HepG2 (cell line): Measurements from ENCODE around the gene VPS26B. TPM values are rescaled to one million over a fixed set of nuclear protein-coding genes. Genes with fewer than 3 reads are reported as not detected.

Experiments used
- ARNT ChIP-seq: fragments of 450-650 bp; IDR thresholded peaks from 2 replicates; pipeline ENCODE4 v1.6.1; 2017
- CEBPB ChIP-seq: IDR thresholded peaks from 2 replicates; pipeline ENCODE4 v1.6.1; 2011; ENCODE audit warnings: low read depth, low read length, improper control_type of control experiment, borderline replicate concordance
- GATA4 ChIP-seq: sonication (generic); IDR thresholded peaks from 2 replicates; pipeline ENCODE4 v1.6.1; 2016; ENCODE audit warnings: antibody characterized with exemption, low read depth, borderline replicate concordance
- GLI4 ChIP-seq: sonication (generic); formaldehyde crosslinking; IDR thresholded peaks from 2 replicates; pipeline ENCODE4 v1.5.1; 2020; ENCODE audit warnings: missing genetic modification reagents, mild to moderate bottlenecking, moderate library complexity, borderline replicate concordance
- HES4 ChIP-seq: sonication (generic); formaldehyde crosslinking; IDR thresholded peaks from 2 replicates; pipeline ENCODE4 v1.9.0; 2021; ENCODE audit warnings: mild to moderate bottlenecking, missing genetic modification reagents, borderline replicate concordance
- HOXA3 ChIP-seq: sonication (generic); formaldehyde crosslinking; IDR thresholded peaks from 2 replicates; pipeline ENCODE4 v1.5.0; 2020; ENCODE audit warnings: missing genetic modification reagents
- HOXA9 ChIP-seq: sonication (generic); formaldehyde crosslinking; IDR thresholded peaks from 2 replicates; pipeline ENCODE4 v1.8.1; 2022; ENCODE audit warnings: missing genetic modification reagents, mild to moderate bottlenecking, moderate library complexity, borderline replicate concordance
- JUND ChIP-seq: sonication (generic); formaldehyde crosslinking; IDR thresholded peaks from 2 replicates; pipeline ENCODE4 v1.8.0; 2022; ENCODE audit warnings: mild to moderate bottlenecking, missing genetic modification reagents
- KDM5B ChIP-seq: sonication (generic); formaldehyde crosslinking; IDR thresholded peaks from 2 replicates; pipeline ENCODE4 v1.4.0; 2020; ENCODE audit warnings: missing genetic modification reagents, mild to moderate bottlenecking, borderline replicate concordance
- MBNL3 ChIP-seq: fragments of 250-450 bp; sonication (Bioruptor Pico); conservative IDR thresholded peaks from 2 replicates; pipeline ENCODE4 v1.8.0; 2022; ENCODE audit warnings: mild to moderate bottlenecking, inconsistent platforms
- MED13 ChIP-seq: sonication (generic); formaldehyde crosslinking; IDR thresholded peaks from 2 replicates; pipeline ENCODE4 v1.5.0; 2020; ENCODE audit warnings: missing genetic modification reagents
- RXRB ChIP-seq: IDR thresholded peaks from 2 replicates; pipeline ENCODE4 v1.6.1; 2016; ENCODE audit warnings: borderline replicate concordance, missing genetic modification reagents, missing compliant biosample characterization
- YEATS4 ChIP-seq: sonication (generic); formaldehyde crosslinking; IDR thresholded peaks from 2 replicates; pipeline ENCODE4 v1.4.0; 2020; ENCODE audit warnings: missing genetic modification reagents, borderline replicate concordance
- ZBTB42 ChIP-seq: sonication (generic); formaldehyde crosslinking; IDR thresholded peaks from 2 replicates; pipeline ENCODE4 v1.5.0; 2020; ENCODE audit warnings: mild to moderate bottlenecking, missing genetic modification reagents
- ZFP37 ChIP-seq: sonication (generic); formaldehyde crosslinking; IDR thresholded peaks from 2 replicates; pipeline ENCODE4 v1.4.0; 2020; ENCODE audit warnings: missing genetic modification reagents, borderline replicate concordance
- ZMYM4 ChIP-seq: sonication (generic); formaldehyde crosslinking; IDR thresholded peaks from 2 replicates; pipeline ENCODE4 v1.8.1; 2023; ENCODE audit warnings: mild to moderate bottlenecking, missing genetic modification reagents
- ZNF160 ChIP-seq: sonication (generic); formaldehyde crosslinking; IDR thresholded peaks from 2 replicates; pipeline ENCODE4 v1.8.0; 2022; ENCODE audit warnings: mild to moderate bottlenecking, inconsistent platforms, missing genetic modification reagents
- ZNF292 ChIP-seq: sonication (generic); formaldehyde crosslinking; IDR thresholded peaks from 2 replicates; pipeline ENCODE4 v1.8.1; 2022; ENCODE audit warnings: mild to moderate bottlenecking, low read depth, missing genetic modification reagents, borderline replicate concordance
- ZNF34 ChIP-seq: sonication (generic); formaldehyde crosslinking; IDR thresholded peaks from 2 replicates; pipeline ENCODE4 v1.4.0; 2020; ENCODE audit warnings: mild to moderate bottlenecking, missing genetic modification reagents, borderline replicate concordance
- ZNF350 ChIP-seq: sonication (generic); formaldehyde crosslinking; IDR thresholded peaks from 2 replicates; pipeline ENCODE4 v1.4.0; 2020; ENCODE audit warnings: mild to moderate bottlenecking, low read depth, missing genetic modification reagents, borderline replicate concordance
- ZNF354B ChIP-seq: sonication (generic); formaldehyde crosslinking; IDR thresholded peaks from 2 replicates; pipeline ENCODE4 v1.8.0; 2022; ENCODE audit warnings: mild to moderate bottlenecking, missing genetic modification reagents
- ZNF879 ChIP-seq: sonication (generic); formaldehyde crosslinking; IDR thresholded peaks from 2 replicates; pipeline ENCODE4 v1.8.1; 2023; ENCODE audit warnings: missing genetic modification reagents
- polyA plus RNA-seq, 8 experiments: library from polyadenylated mRNA; depleted of rRNA in 3 of 8; stranded (reverse) in 7 of 8; unstranded in 1 of 8; fragments of >200 nt; fragmentation: Illumina TruSeq in 4 of 8; extraction: Trizol in 4 of 8; gene quantifications; 2 replicates each; pipeline versions ENCODE4 v1.2.1 to v1.2.3, GENCODE V29; 2011 to 2016; ENCODE audit warnings: low read depth in 4 of 8, missing spikeins in 1 of 8, mixed read lengths in 1 of 8; ENCODE audit not compliant: insufficient read depth in 1 of 8
- total RNA-seq, 5 experiments: library from RNA; depleted of rRNA; stranded (reverse); fragments of >200 nt; fragmentation: Illumina TruSeq; extraction: Trizol; gene quantifications; 2 replicates each; pipeline ENCODE4 v1.2.3, GENCODE V29; 2016; ENCODE audit warnings: low read depth in 1 of 5
- TF ChIP-seq, protein P1 (sequence below): sonication (generic); formaldehyde crosslinking; IDR thresholded peaks from 2 replicates; pipeline ENCODE4 v1.9.0; 2022; ENCODE audit warnings: low read depth, missing genetic modification reagents
- TF ChIP-seq, protein P2 (sequence below): sonication (generic); formaldehyde crosslinking; conservative IDR thresholded peaks from 2 replicates; pipeline ENCODE4 v1.8.0; 2022; ENCODE audit warnings: mild to moderate bottlenecking, moderate library complexity, missing genetic modification reagents
- TF ChIP-seq, protein P3 (sequence below): sonication (generic); formaldehyde crosslinking; IDR thresholded peaks from 2 replicates; pipeline ENCODE4 v1.5.0; 2020; ENCODE audit warnings: mild to moderate bottlenecking, low read depth, missing genetic modification reagents, borderline replicate concordance

VPS26B gene
- total and polyA plus RNA-seq, 2 of the 13 experiments (the other 11 are each of a cell fraction or from before 2014, with no cell fraction given), result 20.2 to 23.2 TPM

DNA sequence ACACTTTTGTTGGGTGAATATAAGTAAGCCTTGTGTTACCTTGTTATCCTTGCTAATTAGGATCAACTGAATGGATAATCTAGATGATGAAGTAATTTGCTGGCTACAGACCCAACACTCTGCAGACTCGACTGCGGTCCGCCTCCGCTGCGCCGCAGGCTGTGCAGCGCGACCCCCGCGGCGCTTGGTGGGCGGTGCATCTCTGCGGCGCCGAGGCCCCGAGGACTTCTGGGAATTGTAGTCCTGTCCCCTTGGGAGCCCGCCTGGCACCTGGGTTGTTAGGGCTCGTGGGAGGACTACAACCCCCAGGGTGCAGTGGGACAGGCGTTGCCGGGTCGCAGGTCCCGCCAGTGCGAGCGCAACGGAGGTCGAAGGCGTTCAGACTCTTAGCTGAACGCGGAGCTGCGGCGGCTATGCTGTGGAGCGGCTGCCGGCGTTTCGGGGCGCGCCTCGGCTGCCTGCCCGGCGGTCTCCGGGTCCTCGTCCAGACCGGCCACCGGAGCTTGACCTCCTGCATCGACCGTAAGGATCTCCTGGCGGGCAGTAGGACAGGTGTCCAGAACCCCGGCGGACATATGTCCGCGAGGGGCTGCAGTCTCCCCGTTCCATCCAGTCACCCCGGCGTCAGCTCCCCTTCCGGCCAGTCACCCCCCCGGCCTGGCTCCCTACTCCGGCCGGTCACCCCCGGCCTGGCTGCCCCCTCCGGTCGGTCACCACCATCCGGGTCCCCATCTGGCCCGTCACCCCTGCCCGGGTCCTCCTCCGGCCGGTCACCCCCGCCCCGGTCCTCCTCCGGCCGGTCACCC is 28.9 kb downstream of the VPS26B start, which contains the start of the genes ACAD8 and THYN1 (continued):
- peak; percentile 54; the same call in 1 of the 2 replicates for TF ChIP-seq ZNF350 (CRISPR knock-in tag)
- no peak for TF ChIP-seq ZNF354B (CRISPR knock-in tag)
- no peak; the same call in 1 of the 2 replicates for TF ChIP-seq MED13 (CRISPR knock-in tag)
- no peak for TF ChIP-seq GLI4 (CRISPR knock-in tag)
- TF ChIP-seq ARNT, result no peak
- TF ChIP-seq HOXA3 (CRISPR knock-in tag), result peak; percentile 76; the same call in 1 of the 2 replicates
- TF ChIP-seq GATA4, result peak; percentile 32; the same call in 1 of the 2 replicates
- TF ChIP-seq ZMYM4 (CRISPR knock-in tag), result peak; percentile 60; the same call in 1 of the 2 replicates
- TF ChIP-seq, protein P1, sequence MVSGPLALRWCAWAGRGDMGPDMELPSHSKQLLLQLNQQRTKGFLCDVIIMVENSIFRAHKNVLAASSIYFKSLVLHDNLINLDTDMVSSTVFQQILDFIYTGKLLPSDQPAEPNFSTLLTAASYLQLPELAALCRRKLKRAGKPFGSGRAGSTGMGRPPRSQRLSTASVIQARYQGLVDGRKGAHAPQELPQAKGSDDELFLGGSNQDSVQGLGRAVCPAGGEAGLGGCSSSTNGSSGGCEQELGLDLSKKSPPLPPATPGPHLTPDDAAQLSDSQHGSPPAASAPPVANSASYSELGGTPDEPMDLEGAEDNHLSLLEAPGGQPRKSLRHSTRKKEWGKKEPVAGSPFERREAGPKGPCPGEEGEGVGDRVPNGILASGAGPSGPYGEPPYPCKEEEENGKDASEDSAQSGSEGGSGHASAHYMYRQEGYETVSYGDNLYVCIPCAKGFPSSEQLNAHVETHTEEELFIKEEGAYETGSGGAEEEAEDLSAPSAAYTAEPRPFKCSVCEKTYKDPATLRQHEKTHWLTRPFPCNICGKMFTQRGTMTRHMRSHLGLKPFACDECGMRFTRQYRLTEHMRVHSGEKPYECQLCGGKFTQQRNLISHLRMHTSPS (CRISPR knock-in tag), result no peak
- peak; percentile 53; the same call in 1 of the 2 replicates for TF ChIP-seq KDM5B
- peak; percentile 42; the same call in 1 of the 2 replicates for TF ChIP-seq RXRB
- no peak for TF ChIP-seq JUND
- TF ChIP-seq MBNL3 (CRISPR knock-in tag), result no peak
- TF ChIP-seq, protein P2, sequence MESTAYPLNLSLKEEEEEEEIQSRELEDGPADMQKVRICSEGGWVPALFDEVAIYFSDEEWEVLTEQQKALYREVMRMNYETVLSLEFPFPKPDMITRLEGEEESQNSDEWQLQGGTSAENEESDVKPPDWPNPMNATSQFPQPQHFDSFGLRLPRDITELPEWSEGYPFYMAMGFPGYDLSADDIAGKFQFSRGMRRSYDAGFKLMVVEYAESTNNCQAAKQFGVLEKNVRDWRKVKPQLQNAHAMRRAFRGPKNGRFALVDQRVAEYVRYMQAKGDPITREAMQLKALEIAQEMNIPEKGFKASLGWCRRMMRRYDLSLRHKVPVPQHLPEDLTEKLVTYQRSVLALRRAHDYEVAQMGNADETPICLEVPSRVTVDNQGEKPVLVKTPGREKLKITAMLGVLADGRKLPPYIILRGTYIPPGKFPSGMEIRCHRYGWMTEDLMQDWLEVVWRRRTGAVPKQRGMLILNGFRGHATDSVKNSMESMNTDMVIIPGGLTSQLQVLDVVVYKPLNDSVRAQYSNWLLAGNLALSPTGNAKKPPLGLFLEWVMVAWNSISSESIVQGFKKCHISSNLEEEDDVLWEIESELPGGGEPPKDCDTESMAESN, result peak; percentile 44; the same call in 1 of the 2 replicates
- no peak; the same call in 1 of the 2 replicates for TF ChIP-seq ZNF34 (CRISPR knock-in tag)
- TF ChIP-seq, protein P3, sequence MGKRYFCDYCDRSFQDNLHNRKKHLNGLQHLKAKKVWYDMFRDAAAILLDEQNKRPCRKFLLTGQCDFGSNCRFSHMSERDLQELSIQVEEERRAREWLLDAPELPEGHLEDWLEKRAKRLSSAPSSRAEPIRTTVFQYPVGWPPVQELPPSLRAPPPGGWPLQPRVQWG (CRISPR knock-in tag), result no peak
- no peak for TF ChIP-seq HOXA9 (CRISPR knock-in tag)
- TF ChIP-seq CEBPB, result no peak
- TF ChIP-seq HES4 (CRISPR knock-in tag), result 0 out of 2 replicates have a peak, but pooled peaks have one; percentile 40
- 0 out of 2 replicates have a peak, but pooled peaks have one; percentile 35 for TF ChIP-seq ZNF160 (CRISPR knock-in tag)
- TF ChIP-seq YEATS4 (CRISPR knock-in tag), result peak; percentile 69
- TF ChIP-seq ZNF292 (CRISPR knock-in tag), result peak; percentile 62; the same call in 1 of the 2 replicates
- no peak for TF ChIP-seq ZFP37
- TF ChIP-seq ZBTB42, result 0 out of 2 replicates have a peak, but pooled peaks have one; percentile 52
- no peak for TF ChIP-seq ZNF879 (CRISPR knock-in tag)
